ENCODE data around the gene EHMT1.

The EHMT1 gene

GRCh38 chr9:137674307-137674975, 55.6 kb downstream of the EHMT1 start:
- no peak for DNase-seq (ENCODE audit: low read depth)

DNA sequence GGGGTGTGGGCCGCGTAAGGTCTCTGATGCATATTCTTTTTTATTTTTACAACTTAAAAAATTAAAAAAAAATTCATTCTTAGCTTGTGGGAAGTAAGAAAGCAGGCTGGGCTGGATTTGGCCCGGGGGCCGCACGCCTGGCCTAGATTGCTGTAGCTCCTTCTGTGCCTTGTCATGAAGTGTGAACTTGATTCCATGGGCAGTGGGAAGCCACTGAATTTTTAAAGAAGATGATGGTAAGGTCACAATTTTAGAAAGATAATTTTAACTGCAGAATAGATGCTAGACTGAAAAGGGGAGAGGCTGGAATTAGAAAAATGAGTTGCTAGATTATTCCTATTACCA, 56.1 kb downstream of the EHMT1 start:
- no peak for DNase-seq (ENCODE audit: low read depth)

GRCh38 chr9:137676998-137677397, 58.2 kb downstream of the EHMT1 start:
- DNase-seq (ENCODE audit: low read depth), result no peak

- DNase-seq (ENCODE audit: low read depth), result no peak
Measured at GRCh38 chr9:137678202-137678601, 59.4 kb downstream of the EHMT1 start.

GRCh38 chr9:137679249-137679648, 60.4 kb downstream of the EHMT1 start:
- no peak for DNase-seq (ENCODE audit: low read depth)

- DNase-seq (ENCODE audit: low read depth), result no peak
Measured at GRCh38 chr9:137679695-137680305, 61.0 kb downstream of the EHMT1 start.

GRCh38 chr9:137680444-137681358, 61.9 kb downstream of the EHMT1 start:
- no peak for DNase-seq (ENCODE audit: low read depth)

GRCh38 chr9:137682428-137683105, 63.8 kb downstream of the EHMT1 start:
- DNase-seq (ENCODE audit: low read depth), result no peak

DNA sequence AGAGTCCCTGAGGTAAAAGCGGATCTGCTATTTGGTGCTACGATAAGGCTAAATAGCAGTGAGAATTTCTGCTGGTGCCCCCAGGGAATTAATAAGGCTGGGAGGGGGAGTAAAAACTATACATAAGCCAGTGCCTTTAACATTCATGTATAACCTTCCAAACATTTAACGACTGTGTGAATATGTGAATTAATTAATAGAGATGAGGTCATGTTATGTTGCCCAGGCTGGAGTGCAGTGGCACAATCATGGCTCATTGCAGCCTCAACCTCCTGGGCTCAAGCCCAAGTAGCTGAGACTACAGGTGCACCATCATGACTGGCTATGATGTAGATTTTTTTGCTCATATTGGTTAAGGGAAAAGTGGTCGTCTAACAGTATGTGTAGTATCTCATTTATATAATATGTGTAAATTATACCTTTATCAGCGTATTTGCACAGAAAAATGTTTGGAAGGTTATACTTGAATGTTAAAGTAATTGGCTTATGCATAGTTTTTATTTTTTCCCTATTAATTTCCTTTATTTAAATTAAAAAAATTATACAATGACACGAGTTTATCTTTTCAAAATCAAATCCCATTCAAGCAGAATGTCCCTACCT, 64.6 kb downstream of the EHMT1 start:
- no peak for DNase-seq (ENCODE audit: low read depth)

DNA sequence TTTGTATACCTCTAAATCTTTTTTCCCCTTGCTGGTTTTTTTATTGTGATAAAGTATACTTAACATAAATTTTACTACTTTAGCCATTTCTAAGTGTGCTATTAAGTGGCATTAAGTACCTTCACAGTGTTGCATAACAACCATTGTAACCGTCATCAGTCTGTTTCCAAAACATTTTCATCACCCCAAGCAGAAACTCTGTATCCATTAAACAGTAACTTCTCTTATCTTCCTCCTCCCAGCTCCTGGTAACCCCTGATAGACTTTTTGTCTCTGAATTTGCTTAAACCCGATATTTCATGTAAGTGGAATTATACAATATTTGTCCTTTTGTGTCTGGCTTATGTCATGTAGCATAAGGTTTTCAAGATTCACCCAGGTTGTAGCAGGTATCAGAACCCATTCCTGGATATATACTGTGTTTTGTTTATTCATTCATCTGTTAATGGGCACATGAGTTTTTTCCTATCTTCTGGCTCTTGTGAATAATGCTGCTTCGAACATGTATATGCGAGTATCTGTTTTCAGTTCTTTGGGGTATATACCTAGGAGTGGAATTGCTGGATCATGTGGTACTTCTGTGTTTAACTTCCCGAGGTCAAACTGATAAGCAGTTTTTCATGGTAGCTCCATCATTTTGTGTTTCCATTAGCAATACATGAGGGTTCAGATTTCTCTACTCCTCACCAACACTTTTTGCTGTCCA, 66.4 kb downstream of the EHMT1 start:
- no peak for DNase-seq (ENCODE audit: low read depth)

DNA sequence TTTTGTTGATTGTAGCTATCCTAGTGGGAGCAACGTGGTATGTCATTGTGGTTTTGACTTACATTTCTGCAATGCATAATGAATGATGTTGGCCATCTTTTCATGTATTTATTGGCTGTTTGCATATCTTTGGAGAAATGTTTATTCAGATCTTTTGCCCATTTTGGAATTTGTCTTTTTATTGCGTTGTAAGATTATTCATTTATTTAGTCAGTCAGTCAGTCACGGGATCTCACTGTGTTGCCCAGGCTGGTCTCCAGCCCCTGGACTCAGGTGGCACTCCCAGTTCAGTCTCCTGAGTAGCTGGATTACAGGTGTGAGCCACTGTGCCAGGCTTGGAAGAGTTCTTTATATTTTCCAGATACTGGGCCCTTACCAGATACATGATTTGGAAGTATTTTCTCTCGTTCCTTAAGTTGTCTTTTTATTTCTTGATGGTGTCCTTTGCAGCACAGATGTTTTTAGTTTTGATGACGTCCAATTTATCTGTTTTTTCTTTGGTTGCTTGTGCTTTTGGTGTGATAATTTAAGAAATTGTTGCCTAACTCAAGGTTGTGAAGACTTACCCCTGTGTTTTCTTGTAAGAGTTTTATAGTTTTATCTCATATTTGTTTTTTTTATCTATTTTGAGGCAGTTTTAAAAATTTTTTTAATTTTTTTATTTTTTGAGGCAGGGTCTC, 67.1 kb downstream of the EHMT1 start:
- DNase-seq (ENCODE audit: low read depth), result no peak

- DNase-seq (ENCODE audit: low read depth), result no peak
Measured at GRCh38 chr9:137688261-137688660, 69.5 kb downstream of the EHMT1 start.

DNA sequence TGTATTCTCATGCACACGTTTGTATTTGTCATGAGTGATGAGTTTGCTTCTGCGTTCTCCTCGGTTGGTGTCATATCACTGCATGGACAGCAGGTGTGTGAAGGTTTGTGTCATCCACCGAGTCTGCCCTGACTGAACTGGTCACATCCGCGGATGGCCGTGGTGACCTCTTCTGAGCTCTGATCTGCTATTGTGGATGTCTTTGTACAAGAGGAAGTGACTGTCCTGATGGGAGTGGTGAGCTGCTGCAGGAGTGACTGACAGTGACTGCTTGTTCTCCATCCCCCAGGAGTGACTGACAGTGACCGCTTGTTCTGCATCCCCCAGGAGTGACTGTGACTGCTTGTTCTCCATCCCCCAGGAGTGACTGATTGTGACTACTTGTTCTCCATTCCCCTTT, 69.9 kb downstream of the EHMT1 start:
- no peak for DNase-seq (ENCODE audit: low read depth)

GRCh38 chr9:137689745-137690529, 71.1 kb downstream of the EHMT1 start:
- DNase-seq (ENCODE audit: low read depth), result no peak

- DNase-seq (ENCODE audit: low read depth), result no peak
Measured at GRCh38 chr9:137690930-137691645, 72.3 kb downstream of the EHMT1 start.

DNA sequence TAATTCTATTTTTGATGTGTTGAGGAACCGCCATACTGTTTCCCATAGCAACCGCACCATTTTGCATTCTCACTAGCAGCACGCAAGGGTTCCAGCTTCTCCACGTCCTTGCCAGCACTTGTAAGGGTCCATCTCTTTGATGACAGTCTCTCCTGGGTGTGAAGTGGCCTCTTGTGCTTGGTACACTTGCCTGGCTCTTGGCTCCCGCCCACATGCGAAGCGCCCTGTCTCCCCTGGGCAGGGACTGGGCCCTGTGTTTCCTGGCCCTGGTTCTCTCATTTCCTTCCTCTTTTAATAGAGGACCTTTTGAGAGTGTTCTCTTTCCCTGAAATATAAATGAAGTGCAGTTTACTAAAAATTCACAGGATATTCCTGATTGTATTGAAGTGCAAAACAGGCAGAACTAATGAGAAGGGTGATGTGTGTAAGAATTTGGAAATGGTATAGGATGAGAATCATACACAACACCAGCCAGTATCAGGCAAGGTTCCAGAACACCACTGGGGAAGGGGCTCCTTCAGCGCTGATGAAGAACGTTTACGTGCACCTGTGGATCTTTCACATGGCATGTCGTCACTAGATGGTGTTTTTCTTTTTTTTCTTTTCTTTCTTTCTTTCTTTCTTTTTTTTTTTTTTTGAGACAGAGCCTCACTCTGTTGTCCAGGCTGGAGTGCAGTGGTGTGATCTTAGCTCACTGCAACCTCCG, 73.0 kb downstream of the EHMT1 start:
- DNase-seq (ENCODE audit: low read depth), result no peak

DNA sequence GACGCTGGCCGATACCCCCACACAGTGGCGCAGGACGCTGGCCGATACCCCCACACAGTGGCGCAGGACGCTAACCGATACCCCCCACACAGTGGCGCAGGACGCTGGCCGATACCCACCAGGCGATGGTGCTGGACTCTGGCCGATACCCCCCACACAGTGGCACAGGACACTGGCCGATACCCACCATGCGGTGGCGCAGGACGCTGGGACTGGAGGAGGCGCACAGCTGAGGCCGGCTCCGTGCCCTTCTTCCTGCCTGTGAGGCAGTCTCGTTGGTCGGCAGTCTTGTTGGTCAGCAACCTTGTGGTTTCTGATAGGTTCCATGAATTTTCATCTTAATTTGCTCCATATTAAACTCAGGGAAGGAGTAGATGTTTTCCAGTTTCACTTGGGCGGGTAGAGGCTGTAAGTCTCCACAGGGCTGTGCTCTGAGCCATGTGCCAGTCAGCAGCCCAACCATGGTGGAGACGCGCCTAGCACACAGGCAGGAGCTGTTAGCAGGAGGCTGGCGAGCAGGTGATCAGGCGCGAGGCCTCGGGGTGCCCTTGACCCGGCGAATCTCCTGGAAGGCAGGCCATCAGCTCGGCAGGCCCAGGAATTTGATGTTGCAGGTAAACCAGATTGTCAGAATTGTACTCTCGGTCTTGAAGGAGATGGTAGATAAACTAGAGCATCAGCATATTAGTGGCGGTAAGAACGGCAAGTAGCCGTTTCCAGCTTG, 75.6 kb downstream of the EHMT1 start:
- no peak for DNase-seq (ENCODE audit: low read depth)
